ENCODE measurements around the gene ZNF18.

ZNF18 gene

GRCh38 chr17:11928436-11928835 lies 68.8 kb downstream of the ZNF18 start:
- H3K4me3 ChIP-seq (IDR thresholded peaks at IDR 0.05; ENCODE audit: insufficient read depth, low read depth, low read length): no peak overlapping the region
- TF ChIP-seq CTCF (conservative IDR thresholded peaks at IDR 0.05; ENCODE audit: low read depth, low read length): no peak
- H3K27me3 ChIP-seq (ENCODE audit: insufficient read depth, low read depth): no peaks in the 10 kb centered on the region
- no peak overlapping the region for H3K9ac ChIP-seq
- H4K20me1 ChIP-seq (ENCODE audit: insufficient read depth): no peaks in the 10 kb centered on the region
- H3K4me1 ChIP-seq (ENCODE audit: low read depth, poor library complexity, severe bottlenecking): no peaks in the 10 kb centered on the region
- no peaks in the 10 kb centered on the region for H3K79me2 ChIP-seq (ENCODE audit: insufficient read depth, low read depth)
- no peak overlapping the region for H3K27ac ChIP-seq
- H2AFZ ChIP-seq (ENCODE audit: low read depth): no peak overlapping the region
- H3K36me3 ChIP-seq (ENCODE audit: insufficient read depth): no peaks in the 10 kb centered on the region
- H3K4me2 ChIP-seq: no peak overlapping the region
